Measurements from ENCODE around the gene NUP210. TPM values are rescaled to one million over a fixed set of nuclear protein-coding genes. Genes with fewer than 3 reads are reported as not detected.

Gene NUP210
- total RNA-seq: 0.21 and 2.9 TPM in 2 replicates

GRCh38 chr3:13420045-13420830, at the start of gene NUP210:
Gene NUP210 (minus strand): TSS chr3:13420322. CDS start chr3:13420226, 96 bp downstream.

Other genes with a start within 250 kb of the NUP210 start
- gene HDAC11, start 60.0 kb upstream of the NUP210 start, total RNA-seq: 14.7 and 35.0 TPM in 2 replicates
- 3.4 and 17.4 TPM in 2 replicates for gene FBLN2, start 128.8 kb upstream of the NUP210 start, total RNA-seq